GM21723 (cell line): ENCODE data around the gene DCST1.

Experiments used
- ATAC-seq: cut with Tn5 transposase; IDR thresholded peaks from one replicate; pipeline ENCODE4 v1.9.1; 2021; ENCODE audit warnings: mild to moderate bottlenecking, moderate library complexity; ENCODE audit not compliant: unreplicated experiment

The DCST1 gene

DNA sequence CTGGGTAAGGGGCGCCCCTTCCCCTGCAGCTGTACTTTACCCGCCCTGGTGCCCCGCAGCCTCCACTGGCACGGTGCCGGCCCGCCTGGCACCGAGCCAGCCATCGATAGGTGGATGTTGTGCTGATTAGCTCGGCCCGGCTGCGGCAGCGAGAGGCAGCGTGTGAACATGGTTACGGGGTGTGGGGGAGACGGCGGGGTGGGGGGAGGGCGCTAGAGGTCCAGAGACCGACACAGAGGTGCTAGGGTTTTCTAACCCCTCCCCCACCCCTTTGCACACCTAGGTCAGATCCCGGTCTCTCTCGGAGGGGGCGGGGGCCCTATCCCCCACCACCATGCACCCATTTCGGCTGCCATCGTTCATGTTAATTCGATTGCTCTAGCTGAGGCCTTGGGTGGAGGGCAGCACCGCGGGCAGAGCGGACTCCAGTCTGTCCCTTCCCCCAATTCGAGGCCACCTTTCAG, 36.6 kb downstream of the DCST1 start:
- ATAC-seq: no peak

GRCh38 chr1:155070721-155071569, 37.3 kb downstream of the DCST1 start:
- peak; percentile 70 for ATAC-seq

DNA sequence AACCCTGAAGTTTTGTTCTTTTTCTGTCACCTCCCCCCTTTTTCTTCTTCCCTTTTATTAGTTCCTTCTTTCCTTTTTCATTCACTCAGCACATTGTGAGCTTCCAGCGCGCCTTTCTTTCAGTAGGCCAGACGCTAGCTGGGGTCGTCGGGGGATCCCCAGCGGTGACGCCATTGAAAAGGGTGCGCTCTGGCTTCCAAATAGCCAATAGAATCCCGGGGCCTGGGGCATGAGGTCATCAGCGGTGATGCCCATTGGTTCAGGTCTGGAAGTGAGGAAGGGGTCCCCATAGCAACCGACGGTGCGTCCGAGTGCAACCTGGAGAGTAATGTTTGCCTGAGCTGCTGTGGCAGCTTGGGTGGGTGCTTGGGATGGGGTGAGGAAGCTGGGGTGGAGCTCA, 38.1 kb downstream of the DCST1 start:
- ATAC-seq: no peak

- no peak for ATAC-seq
These were observed 39.1 kb downstream of the DCST1 start for GRCh38 chr1:155072531-155073289.

DNA sequence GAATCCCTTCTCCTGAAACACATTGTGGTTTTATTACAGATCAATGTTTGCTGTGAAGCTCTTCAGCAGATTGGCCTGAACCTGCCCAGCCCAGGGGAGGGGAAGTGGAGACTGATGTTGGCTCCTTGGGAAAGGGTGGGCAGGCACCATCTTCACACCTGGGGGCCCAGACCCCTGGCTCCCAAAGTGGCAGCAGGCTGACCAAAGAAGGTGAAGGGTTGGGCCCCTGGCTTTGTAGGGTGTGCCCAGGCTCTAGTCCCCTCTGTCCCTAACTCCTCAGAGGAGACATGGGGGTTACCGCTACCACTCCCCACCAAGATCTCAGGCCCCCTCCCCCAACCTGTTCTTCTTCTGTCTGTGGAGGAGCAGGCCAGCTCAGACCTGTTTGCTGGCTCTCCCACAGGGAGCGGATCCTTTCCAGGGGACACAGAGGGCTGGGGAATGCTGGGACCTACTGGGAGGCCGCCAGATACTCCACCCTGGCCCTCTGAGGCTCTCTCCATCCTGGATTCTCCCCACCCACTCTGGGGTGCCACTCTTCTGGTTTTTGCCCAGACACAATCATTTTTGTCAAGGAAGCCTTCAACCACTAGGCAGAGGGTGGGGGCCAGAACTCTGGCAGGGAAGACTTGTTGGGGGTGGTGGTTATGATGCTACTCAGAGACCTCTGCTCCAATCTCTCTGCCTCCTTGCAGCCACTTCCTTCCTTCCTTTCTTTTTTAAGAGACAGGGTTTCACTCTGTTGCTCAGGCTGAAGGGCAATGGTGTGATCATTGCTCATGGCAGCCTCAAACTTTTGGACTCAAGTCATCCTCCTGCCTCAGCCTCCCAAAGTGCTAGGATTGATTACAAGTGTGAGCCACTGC, 40.0 kb downstream of the DCST1 start:
- ATAC-seq: no peak

DNA sequence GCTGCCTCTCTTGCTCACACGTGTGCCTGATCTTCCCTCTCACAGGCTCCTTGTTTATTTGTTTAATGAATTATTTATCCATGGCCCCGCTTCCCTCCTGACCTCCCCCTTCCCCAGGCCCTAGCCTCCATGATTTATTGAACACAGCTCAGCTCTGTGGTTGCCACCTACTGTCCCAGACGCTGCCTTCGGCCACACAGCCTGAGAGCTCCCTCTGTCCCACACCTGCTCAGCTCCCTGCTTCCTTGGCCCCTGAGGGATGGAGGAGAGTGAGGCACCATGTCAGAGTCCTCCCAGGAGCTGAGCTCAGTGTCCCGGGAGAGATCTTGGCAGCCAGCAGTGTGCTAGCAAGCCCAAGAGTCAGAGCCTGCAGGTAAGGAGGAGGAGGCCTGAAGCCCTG, 41.9 kb downstream of the DCST1 start:
- ATAC-seq: no peak

- ATAC-seq: no peak
These were observed 42.7 kb downstream of the DCST1 start for GRCh38 chr1:155076371-155076770.

DNA sequence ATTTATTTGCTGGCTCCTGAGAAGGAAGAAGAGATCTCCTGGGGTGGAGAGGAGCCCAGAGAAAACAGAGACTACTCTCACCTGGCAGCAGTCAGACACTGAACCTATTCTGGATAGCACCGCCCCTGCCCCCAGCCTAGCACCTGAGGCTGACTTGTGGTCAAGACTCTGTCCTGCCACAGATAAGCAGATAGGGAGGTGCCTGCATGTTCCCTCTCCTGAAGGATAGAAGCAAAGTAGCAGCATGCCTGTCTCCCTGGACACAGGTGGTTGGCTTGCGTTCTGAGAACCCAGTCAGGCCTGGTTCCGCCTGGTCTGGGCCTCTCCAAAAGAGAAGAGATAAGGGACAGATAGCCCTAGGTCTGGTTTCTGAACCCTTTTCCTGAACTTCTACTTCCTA, 43.7 kb downstream of the DCST1 start:
- no peak for ATAC-seq

GRCh38 chr1:155077758-155078445, 44.3 kb downstream of the DCST1 start:
- ATAC-seq: no peak

DNA sequence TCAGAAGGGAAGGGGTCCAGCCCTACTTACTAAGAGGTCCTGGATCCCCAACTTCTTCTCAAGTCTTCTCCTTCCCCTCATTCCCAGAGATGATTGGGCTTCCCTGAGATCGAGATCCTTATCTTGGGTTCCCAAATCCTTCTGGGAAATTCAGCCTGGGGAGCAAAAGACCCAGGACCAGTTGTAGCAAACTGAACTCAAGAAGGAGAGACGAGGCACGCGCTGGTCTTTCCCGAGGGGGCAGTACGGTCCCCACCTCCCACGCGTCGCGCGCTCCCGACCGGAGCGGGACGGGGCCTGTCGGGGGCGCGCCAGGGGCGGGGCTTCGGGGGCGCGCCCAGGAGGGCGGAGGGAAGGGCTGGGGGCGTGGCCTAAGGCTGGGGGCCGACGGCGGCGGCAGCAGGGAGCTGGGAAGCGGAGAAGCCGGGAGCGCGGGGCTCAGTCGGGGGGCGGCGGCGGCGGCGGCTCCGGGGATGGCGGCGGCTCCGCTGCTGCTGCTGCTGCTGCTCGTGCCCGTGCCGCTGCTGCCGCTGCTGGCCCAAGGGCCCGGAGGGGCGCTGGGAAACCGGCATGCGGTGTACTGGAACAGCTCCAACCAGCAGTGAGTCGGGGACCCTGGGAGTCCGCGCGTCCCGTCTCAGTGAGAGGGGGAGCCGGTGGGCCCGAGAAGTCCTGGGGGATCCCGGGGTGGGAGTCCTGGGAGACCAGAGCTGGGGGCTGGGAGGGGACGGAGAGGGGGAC, 45.0 kb downstream of the DCST1 start, which contains the start of gene EFNA3:
Gene EFNA3, plus strand, starts transcription at position 369 of the 741 bp plus-strand sequence. Its CDS starts 105 bp downstream, at position 474.
- ATAC-seq: no peak

DNA sequence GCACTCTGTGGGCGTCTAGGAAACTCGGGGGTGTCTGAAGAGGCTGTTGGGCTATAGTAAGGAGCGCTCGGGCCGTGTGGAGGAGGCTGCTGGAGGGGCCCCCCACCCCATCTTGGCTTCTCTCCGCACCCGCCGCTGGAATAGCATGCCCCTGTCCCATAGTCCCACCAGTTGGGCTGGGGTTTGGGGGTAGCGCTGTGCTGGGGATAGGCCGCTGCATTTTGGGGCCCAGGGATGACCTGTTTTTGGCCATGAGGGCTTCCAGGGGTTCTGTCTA, 45.5 kb downstream of the DCST1 start:
- no peak for ATAC-seq

- ATAC-seq: no peak
These were observed 46.1 kb downstream of the DCST1 start for GRCh38 chr1:155079487-155080311.

DNA sequence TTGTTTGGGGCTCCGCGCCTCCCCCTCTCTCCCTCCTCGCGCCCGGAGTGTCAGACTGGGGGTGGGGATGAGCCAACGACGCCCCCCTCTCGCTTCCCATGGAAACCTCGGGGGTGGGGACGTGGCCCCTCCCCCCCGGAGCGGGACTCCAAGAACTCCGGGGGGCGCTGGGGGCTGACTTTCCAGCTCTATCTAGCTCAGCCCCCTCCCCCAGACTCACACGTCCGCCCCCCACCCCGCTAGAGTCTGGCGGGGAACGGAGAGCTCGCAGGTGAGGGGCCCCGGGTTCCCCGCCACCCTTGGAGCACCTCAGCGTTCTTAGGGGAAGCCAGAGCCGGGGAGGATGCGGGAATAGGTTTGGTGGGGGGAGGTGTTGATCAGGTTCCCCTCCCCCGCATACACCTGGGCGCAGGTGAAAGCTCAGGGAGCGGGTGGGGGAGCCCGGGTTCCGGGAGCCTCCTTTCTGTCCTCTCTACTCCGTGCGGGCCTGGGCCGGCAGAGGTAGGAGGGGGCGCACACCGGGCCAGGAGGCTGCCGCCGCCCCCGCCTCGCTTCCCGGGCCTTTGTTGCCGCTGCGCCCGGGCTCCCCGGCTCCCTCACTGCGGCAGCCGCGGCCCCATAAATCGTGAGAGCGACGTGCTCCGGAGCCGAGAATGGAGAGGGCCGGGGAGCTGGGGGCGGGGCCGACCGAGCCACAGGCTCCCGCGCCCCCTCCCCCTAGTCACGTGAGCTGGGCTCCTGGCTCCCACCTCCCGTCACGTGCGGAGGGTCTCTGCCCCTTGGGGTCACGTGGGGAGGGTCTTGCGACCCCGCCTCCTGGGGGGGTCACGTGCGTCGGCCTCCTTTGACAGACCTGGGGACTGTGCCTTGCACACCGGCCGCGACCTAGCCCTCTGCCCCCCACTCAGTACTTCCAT, 46.9 kb downstream of the DCST1 start:
- ATAC-seq: no peak

DNA sequence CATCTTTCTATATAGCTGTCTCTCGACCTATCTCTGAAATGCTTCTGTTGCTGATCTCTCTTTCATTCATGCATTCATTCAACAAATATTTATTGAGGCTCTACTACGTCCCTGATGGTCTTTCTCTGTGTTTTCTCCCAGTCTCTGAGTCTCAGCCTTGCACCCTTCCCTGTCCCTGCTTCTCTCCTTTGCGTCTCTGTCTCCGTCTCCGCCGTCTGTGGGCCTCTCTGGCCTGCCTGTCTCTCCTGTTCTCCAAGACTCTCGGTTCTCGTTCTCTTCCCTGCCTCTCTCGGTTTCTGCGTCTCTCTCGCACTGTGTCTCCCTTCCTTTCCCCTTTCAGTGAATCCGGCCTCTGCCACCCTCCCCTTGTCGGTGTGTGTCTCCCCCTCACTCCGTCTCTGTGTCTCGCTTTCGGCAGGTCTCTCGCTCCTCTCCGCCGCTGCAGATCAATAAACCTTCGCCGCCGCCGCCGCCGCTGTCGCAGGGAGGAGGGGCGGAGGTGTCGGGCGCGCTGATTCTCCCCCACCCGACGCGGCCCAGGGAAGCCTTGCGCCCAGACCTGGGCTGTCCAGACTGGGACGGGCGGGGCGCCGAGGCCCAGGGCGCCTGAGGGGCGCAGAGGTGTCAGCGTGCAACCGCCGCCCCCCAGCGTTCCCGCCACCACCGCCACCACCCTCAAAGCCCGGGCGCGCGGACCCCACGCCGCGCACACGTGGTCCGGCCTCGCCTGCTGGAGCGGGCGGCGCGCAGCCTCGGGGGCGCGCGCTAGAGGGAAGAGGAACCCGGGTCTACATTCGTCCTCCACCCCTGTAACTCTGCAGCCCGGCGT, 48.1 kb downstream of the DCST1 start:
- ATAC-seq: no peak

- no peak for ATAC-seq
These were observed 48.9 kb downstream of the DCST1 start for GRCh38 chr1:155082301-155083051.

- ATAC-seq: no peak
These were observed 49.5 kb downstream of the DCST1 start for GRCh38 chr1:155083052-155083541.
